Measurements from ENCODE around the gene RAB3B.

DNA sequence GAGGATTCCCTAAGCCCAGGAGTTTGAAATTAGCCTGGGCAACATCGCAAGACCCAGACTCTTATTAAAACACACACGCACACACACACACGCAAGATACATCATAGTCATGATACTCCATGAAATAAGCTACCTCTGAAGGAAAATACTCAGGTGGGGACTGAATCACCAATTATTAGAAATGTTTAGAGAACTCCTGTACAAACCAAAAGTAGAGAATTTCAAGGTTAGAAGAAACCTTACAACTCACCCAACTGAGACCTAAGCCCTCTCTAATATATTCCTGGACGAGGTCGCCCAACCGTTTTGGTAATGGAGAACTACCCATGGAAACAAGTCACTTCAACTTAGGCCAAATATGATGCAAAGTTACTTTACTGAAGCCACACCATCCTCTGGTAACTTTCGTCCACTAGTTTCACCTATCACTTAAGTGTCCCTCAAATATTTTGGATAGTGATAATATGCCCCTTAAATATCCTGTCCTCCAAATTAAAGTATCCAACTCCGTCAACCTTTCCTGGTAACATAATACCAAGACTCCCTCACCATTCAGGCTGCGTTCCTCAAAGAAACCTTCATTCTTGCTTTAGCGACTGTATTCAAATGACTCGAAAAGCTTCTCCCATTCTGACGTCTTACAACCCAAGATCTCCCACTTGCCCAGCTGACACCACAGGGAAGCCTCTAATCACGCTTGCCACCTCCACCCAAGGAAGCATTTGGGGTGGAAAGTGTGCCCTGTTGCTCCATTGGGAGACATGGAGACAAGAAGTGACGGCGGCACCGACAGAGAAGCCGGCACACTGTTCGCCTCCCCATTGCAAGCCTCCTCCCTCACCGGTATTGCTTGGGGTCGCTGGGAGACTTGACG is 112.8 kb downstream of the RAB3B start:
- TF ChIP-seq CTCF (IDR thresholded peaks at IDR 0.05) = no peak
- TF ChIP-seq POLR2A (IDR thresholded peaks at IDR 0.05) = no peak
